Lung (tissue), 12 donors: ENCODE results near the gene ASCC1. TPM values are rescaled to one million over a fixed set of nuclear protein-coding genes. Genes with fewer than 3 reads are reported as not detected.

Experiments used
- ATAC-seq: fragments of 200-7000 bp; cut with Tn5 transposase; one replicate; pipeline ENCODE4 v1.9.1; 2020; ENCODE audit warnings: moderate number of reproducible peaks; ENCODE audit not compliant: insufficient read depth, low FRiP score
- DNase-seq, 3 donors: peaks; one replicate each; pipeline ENCODE4 v3.0.0-alpha.2; 2013 to 2017
- H3K27ac ChIP-seq, 2 donors: one replicate each; pipeline ENCODE4 v1.5.1; 2013; ENCODE audit warnings: mild to moderate bottlenecking in 2 of 2, moderate library complexity in 2 of 2, control low read depth in 1 of 2, inconsistent platforms in 1 of 2, low read depth in 1 of 2, low read length in 1 of 2
- H3K27me3 ChIP-seq, 3 donors: one replicate each; pipeline ENCODE4 v1.5.1; 2013; ENCODE audit warnings: low read length in 2 of 3; ENCODE audit not compliant: control insufficient read depth in 3 of 3, insufficient read depth in 3 of 3
- H3K36me3 ChIP-seq, 4 donors: one replicate each; pipeline ENCODE4 v1.5.1; 2013; ENCODE audit warnings: low read length in 4 of 4, mild to moderate bottlenecking in 1 of 4, moderate library complexity in 1 of 4; ENCODE audit not compliant: control insufficient read depth in 4 of 4, insufficient read depth in 4 of 4
- H3K4me1 ChIP-seq, 5 donors: one replicate each; pipeline ENCODE4 v1.5.1; 2013; ENCODE audit warnings: low read length in 5 of 5, mild to moderate bottlenecking in 2 of 5, moderate library complexity in 1 of 5; ENCODE audit not compliant: control insufficient read depth in 5 of 5, insufficient read depth in 5 of 5
- H3K4me3 ChIP-seq: one replicate; pipeline ENCODE4 v1.5.1; 2013; ENCODE audit warnings: mild to moderate bottlenecking, control low read depth, moderate library complexity
- H3K9ac ChIP-seq, 2 donors: one replicate each; pipeline ENCODE4 v1.5.1; 2013; ENCODE audit warnings: low read length in 2 of 2, control low read depth in 1 of 2; ENCODE audit not compliant: insufficient read depth in 1 of 2
- H3K9me3 ChIP-seq, 4 donors: one replicate each; pipeline ENCODE4 v1.5.1; 2013; ENCODE audit warnings: low read length in 3 of 4, mild to moderate bottlenecking in 1 of 4, moderate library complexity in 1 of 4; ENCODE audit not compliant: control insufficient read depth in 4 of 4, insufficient read depth in 3 of 4
- WGBS, 2 donors: extraction: QIAGEN DNeasy Blood & Tissue Kit; methylation state at CpG; one replicate each; pipeline ENCODE4 v1.1.7; 2013; 5-methylcytosine and 5-hydroxymethylcytosine counted together
- polyA plus RNA-seq, 2 donors: library from polyadenylated mRNA; stranded (reverse); fragments of 200-250 nt; gene quantifications; one replicate each; pipeline ENCODE4 v1.2.1, GENCODE V29; 2013
- total RNA-seq, 2 donors: library from RNA; depleted of rRNA in 1 of 2; stranded (reverse); fragments of >200 nt in 1 of 2; gene quantifications; one replicate each; pipeline ENCODE4 v1.2.1, GENCODE V29; 2014 to 2021
- TF ChIP-seq, protein P1 (sequence below): IDR thresholded peaks from 2 replicates; pipeline ENCODE4 v1.5.1; 2012; ENCODE audit warnings: mild to moderate bottlenecking; ENCODE audit errors: control extremely low read depth, extremely low read depth
- donor health status: control.
- donor health status: control.
- donor health status: Bipolar disorder and iron deficiency.
- donor health status: healthy.
- donor health status: DM: yes; HTN: yes; CAD: no.

Gene ASCC1
- total and polyA plus RNA-seq, 4 donors = 9.0 to 29.9 (median 24.2) TPM

DNA sequence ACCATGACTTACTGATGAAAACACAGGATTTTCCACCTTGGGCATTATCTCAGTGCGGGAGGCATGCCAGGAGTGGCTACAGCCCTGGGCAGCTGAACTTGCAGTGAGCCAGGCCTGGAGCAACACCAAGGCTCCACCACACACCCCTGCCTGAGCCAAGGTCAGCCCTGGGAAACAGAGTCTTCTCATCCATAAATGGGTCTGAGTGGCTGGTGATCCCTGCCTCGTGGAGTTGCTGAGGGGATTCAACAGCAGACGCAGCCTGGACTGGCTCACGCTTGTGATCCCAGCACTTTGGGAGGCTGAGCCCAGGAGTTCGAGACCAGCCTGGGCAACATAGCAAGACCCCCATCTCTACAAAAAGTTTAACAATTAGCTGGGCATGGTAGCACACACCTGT is 160.0 kb downstream of the ASCC1 start:
- Histone ChIP-seq H3K4me1 (peaks cover 0 to 4% (median 0%) of the 10 kb centered on the region in 5 donors), H3K9me3 (no peaks in the 10 kb centered on the region), H3K9ac (no peak overlapping the region), H3K27me3 (no peaks in the 10 kb centered on the region), H3K4me3 (no peak overlapping the region), H3K27ac (no peak overlapping the region), H3K36me3 (no peaks in the 10 kb centered on the region)
- ATAC-seq = no peak
- DNase-seq = no peak
- WGBS, 2 donors = 90 to 93% methylated on average over 5 of the region's 5 CpGs
- TF ChIP-seq, protein P1, sequence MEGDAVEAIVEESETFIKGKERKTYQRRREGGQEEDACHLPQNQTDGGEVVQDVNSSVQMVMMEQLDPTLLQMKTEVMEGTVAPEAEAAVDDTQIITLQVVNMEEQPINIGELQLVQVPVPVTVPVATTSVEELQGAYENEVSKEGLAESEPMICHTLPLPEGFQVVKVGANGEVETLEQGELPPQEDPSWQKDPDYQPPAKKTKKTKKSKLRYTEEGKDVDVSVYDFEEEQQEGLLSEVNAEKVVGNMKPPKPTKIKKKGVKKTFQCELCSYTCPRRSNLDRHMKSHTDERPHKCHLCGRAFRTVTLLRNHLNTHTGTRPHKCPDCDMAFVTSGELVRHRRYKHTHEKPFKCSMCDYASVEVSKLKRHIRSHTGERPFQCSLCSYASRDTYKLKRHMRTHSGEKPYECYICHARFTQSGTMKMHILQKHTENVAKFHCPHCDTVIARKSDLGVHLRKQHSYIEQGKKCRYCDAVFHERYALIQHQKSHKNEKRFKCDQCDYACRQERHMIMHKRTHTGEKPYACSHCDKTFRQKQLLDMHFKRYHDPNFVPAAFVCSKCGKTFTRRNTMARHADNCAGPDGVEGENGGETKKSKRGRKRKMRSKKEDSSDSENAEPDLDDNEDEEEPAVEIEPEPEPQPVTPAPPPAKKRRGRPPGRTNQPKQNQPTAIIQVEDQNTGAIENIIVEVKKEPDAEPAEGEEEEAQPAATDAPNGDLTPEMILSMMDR = no peak

DNA sequence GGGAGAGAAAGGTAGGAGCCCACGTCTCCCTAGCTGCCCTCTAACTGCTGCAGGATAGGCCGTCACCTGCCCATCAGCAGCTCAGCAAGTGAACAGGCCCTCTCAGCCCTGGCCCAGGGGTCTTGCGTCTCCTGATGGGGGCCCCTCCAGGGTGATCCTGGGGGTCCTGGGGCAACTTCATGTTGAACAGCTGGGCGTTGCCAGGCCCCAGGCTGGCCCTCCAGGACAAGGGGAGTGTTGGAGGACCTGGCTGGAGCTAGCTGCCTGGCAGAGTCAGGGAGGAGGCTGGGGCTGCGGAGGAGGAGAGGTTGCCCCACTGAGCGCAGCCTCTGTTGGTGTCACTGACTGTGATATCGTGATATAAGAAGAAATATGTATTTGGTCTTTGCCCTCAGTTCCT is 162.4 kb downstream of the ASCC1 start:
- TF ChIP-seq, protein P1 = no peak
- Histone ChIP-seq H3K27ac (no peak overlapping the region), H3K36me3 (no peaks in the 10 kb centered on the region), H3K9me3 (peaks cover 0 to 2% (median 0%) of the 10 kb centered on the region in 4 donors), H3K4me3 (no peak overlapping the region), H3K27me3 (no peaks in the 10 kb centered on the region), H3K9ac (no peak overlapping the region), H3K4me1 (peaks cover 0 to 5% (median 0%) of the 10 kb centered on the region in 5 donors)
- WGBS, 2 donors = 94 to 96% methylated on average over 7 of the region's 7 CpGs
- no peak for DNase-seq
- ATAC-seq = no peak

DNA sequence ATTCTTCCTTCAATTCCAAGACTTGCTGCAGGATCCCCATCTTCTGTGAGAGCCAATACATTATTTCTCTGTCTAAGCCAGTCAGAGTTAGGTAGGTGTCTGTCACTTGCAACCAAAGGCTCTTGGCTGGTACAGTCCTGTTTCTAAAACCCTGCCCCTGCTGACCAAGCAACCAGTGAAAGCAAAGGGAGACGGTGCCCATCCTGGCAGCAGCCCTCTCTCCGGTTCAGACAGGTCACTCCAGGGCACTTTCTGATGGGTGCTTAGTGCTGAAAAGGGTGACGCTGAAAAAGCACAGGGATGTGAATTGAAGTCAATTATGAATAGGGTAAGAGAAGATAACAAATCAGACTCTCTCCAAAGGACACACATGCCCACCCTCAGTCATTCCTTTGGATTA is 165.2 kb downstream of the ASCC1 start:
- H3K9ac ChIP-seq = no peak overlapping the region
- no peak overlapping the region for H3K4me3 ChIP-seq
- TF ChIP-seq, protein P1 = no peak
- DNase-seq (no peak), ATAC-seq (no peak)
- H3K27me3 ChIP-seq = no peaks in the 10 kb centered on the region
- H3K27ac ChIP-seq = no peak overlapping the region
- H3K4me1 ChIP-seq = peaks cover 0 to 5% (median 0%) of the 10 kb centered on the region in 5 donors
- no peaks in the 10 kb centered on the region for H3K36me3 ChIP-seq
- H3K9me3 ChIP-seq = peaks cover 0 to 2% (median 0%) of the 10 kb centered on the region in 4 donors
- WGBS, 2 donors = 61 to 80% methylated on average over 3 of the region's 3 CpGs
